Measurements from ENCODE around the gene ID4. TPM values are rescaled to one million over a fixed set of nuclear protein-coding genes. Genes with fewer than 3 reads are reported as not detected.

The ID4 gene
- total and polyA plus RNA-seq, 8 donors: 27.5 to 55.7 (median 41.9) TPM

DNA sequence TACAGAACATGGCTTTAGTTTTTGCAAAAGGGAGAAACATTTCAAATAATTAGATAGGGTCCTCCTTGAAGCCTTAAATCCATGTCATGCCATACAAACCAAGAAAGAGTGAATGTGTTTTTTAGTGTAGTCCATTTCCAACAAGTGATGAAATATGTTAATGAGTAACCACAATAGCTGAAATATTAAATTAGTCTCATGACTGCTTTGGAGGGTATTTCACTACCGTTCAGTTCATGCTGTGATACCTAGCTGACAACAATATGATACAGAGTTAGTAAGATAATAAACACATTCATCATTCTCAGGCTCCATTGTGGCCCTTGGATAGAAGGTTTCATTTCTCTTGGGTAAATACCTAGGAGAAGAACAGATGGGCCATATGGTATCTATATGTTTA is 5.8 kb upstream of the ID4 start:
- DNase-seq (no peak), ATAC-seq (no peak)
- TF ChIP-seq, protein P1, sequence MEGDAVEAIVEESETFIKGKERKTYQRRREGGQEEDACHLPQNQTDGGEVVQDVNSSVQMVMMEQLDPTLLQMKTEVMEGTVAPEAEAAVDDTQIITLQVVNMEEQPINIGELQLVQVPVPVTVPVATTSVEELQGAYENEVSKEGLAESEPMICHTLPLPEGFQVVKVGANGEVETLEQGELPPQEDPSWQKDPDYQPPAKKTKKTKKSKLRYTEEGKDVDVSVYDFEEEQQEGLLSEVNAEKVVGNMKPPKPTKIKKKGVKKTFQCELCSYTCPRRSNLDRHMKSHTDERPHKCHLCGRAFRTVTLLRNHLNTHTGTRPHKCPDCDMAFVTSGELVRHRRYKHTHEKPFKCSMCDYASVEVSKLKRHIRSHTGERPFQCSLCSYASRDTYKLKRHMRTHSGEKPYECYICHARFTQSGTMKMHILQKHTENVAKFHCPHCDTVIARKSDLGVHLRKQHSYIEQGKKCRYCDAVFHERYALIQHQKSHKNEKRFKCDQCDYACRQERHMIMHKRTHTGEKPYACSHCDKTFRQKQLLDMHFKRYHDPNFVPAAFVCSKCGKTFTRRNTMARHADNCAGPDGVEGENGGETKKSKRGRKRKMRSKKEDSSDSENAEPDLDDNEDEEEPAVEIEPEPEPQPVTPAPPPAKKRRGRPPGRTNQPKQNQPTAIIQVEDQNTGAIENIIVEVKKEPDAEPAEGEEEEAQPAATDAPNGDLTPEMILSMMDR (IDR thresholded peaks at IDR 0.05): no peak
- Histone ChIP-seq H3K36me3 (no peaks in the 10 kb centered on the region), H3K4me3 (no peak overlapping the region), H3K4me1 (no peaks in the 10 kb centered on the region), H3K27ac (no peak overlapping the region), H3K27me3 (peaks cover 0 to 35% of the 10 kb centered on the region in 2 donors), H3K9me3 (no peaks in the 10 kb centered on the region)
- intact Hi-C loops (cut with DNase I): no loop called here

DNA sequence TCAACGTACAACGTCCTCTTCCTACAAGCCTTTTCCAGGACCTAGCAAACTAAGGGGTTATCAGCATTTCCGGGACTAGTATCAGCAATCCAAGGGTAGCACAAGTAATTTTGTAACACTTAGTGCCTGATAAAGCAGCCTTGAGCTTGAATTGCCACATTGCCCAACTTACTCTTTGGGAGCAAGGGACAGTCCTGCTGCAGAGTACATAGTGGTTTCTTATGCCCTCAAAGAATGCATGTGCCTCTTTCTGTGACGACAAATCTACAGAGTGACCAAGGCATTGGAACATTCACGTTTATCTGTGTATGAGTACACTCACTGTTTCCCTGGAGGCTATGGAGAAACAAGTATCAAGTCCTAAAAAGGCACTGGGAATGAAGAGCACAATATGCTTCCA is 3.2 kb upstream of the ID4 start:
- intact Hi-C loops (cut with DNase I): no loop called here
- Histone ChIP-seq H3K4me1 (no peaks in the 10 kb centered on the region), H3K27me3 (peaks cover 0 to 61% of the 10 kb centered on the region in 2 donors), H3K4me3 (no peak overlapping the region), H3K9me3 (no peaks in the 10 kb centered on the region), H3K27ac (peak overlapping the region in 1 of 2 donors; percentile 13), H3K36me3 (no peaks in the 10 kb centered on the region)
- no peak for ATAC-seq
- DNase-seq: no peak
- TF ChIP-seq, protein P1 (IDR thresholded peaks at IDR 0.05): no peak

DNA sequence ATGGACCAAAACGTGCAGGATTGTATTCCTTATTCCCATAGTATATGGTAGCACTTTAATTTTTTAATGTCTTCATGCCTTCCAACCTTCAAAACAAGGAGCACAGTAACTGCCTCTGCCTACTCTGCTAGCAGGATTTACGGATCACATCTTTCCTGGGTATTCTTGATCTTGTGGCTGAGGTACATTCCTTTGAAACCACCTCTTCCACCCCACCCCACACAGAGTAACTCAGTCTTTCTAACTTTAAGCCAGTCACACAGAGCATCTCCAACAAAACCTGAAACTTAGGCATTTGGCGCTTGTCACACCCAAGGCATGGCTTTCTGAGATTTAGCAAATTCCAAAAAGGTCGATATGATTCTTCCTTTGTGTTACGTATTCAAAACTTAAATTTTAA is 2.3 kb upstream of the ID4 start:
- no peak for ATAC-seq
- Histone ChIP-seq H3K4me3 (no peak overlapping the region), H3K36me3 (no peaks in the 10 kb centered on the region), H3K27ac (no peak overlapping the region), H3K4me1 (no peaks in the 10 kb centered on the region), H3K27me3 (peaks cover 0 to 70% of the 10 kb centered on the region in 2 donors), H3K9me3 (no peaks in the 10 kb centered on the region)
- TF ChIP-seq, protein P1 (IDR thresholded peaks at IDR 0.05): no peak
- intact Hi-C loops (cut with DNase I): no loop called here
- no peak for DNase-seq

DNA sequence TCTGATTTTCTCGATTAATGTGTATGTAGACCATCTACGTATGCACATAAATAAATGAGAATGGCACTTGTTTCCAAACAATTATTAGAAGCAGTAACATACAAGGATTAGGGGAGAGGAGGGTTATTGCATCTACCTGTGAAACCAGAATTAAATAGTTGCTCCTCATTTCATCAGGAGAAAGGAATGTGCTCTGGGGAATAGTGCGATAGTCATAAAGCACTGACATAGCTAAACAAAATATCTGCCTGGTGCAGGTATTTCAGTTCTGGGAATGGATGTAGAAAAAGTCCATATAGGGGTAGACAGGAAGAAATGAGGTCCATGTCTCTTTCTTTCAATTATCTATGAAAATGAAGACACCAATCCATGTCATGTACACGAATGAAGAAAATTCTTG is 1.6 kb upstream of the ID4 start:
- H3K27me3 ChIP-seq: peaks cover 4 to 77% of the 10 kb centered on the region in 2 donors
- intact Hi-C loops (cut with DNase I): no loop called here
- no peak overlapping the region for H3K27ac ChIP-seq
- no peaks in the 10 kb centered on the region for H3K9me3 ChIP-seq
- no peaks in the 10 kb centered on the region for H3K4me1 ChIP-seq
- no peak overlapping the region for H3K4me3 ChIP-seq
- ATAC-seq: no peak
- TF ChIP-seq, protein P1 (IDR thresholded peaks at IDR 0.05): no peak
- DNase-seq: no peak
- no peaks in the 10 kb centered on the region for H3K36me3 ChIP-seq

DNA sequence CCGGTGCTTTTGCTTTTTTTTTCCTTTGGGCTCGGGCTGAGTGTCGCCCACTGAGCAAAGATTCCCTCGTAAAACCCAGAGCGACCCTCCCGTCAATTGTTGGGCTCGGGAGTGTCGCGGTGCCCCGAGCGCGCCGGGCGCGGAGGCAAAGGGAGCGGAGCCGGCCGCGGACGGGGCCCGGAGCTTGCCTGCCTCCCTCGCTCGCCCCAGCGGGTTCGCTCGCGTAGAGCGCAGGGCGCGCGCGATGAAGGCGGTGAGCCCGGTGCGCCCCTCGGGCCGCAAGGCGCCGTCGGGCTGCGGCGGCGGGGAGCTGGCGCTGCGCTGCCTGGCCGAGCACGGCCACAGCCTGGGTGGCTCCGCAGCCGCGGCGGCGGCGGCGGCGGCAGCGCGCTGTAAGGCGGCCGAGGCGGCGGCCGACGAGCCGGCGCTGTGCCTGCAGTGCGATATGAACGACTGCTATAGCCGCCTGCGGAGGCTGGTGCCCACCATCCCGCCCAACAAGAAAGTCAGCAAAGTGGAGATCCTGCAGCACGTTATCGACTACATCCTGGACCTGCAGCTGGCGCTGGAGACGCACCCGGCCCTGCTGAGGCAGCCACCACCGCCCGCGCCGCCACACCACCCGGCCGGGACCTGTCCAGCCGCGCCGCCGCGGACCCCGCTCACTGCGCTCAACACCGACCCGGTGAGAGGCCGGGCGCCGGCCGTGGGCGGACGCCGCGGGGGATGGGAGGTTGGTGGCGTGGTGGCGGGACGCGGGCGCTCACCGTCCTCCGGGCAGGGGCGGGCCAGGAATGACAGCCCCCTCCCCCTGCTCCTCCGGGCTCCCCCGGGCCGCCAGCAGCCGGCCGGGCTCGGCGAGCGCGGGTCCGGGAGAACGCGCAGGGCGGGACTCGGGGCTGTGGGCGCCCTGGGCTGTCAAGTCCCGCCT is 606 bp downstream of the ID4 start:
- peak in 2 of 4 donors; percentile 43 to 83 for DNase-seq
- H3K36me3 ChIP-seq: no peaks in the 10 kb centered on the region
- ATAC-seq: peak; percentile 24
- TF ChIP-seq, protein P1 (IDR thresholded peaks at IDR 0.05): no peak
- H3K27ac ChIP-seq: peak overlapping the region; percentile 76 to 80
- H3K9me3 ChIP-seq: no peaks in the 10 kb centered on the region
- peak overlapping the region; percentile 56 for H3K4me3 ChIP-seq
- peaks cover 0 to 4% of the 10 kb centered on the region in 2 donors for H3K4me1 ChIP-seq
- H3K27me3 ChIP-seq: peaks cover 4 to 92% of the 10 kb centered on the region in 2 donors
- intact Hi-C loops (cut with DNase I): no loop called here
